BE2C (cell line): Measurements from ENCODE around the gene RASL12.
"Not testable (repeated sequence)": the region's sequence is repeated elsewhere in the genome, so short reads cannot be mapped to it uniquely, and the experiment has no call there.

Experiments
- DNase-seq: peaks from one replicate; pipeline ENCODE4 v3.0.0-alpha.2; 2020
- H3K27me3 ChIP-seq: fragments of 250-450 bp; sonication (Bioruptor Pico); 2 replicates; pipeline ENCODE4 v1.5.1; 2020; ENCODE audit warnings: mild to moderate bottlenecking
- H3K36me3 ChIP-seq: fragments of 250-450 bp; sonication (Bioruptor Pico); 2 replicates; pipeline ENCODE4 v1.5.1; 2020; ENCODE audit warnings: mild to moderate bottlenecking
- H3K4me1 ChIP-seq: fragments of 250-450 bp; sonication (Bioruptor Pico); 2 replicates; pipeline ENCODE4 v1.5.1; 2020
- H3K4me3 ChIP-seq: 2 replicates; pipeline ENCODE4 v1.5.1; 2011; ENCODE audit warnings: low read depth, low read length
- H3K9me3 ChIP-seq: fragments of 250-450 bp; sonication (Bioruptor Pico); 2 replicates; pipeline ENCODE4 v1.5.1; 2020
- CTCF ChIP-seq: IDR thresholded peaks from 2 replicates; pipeline ENCODE4 v1.5.1; 2012; ENCODE audit warnings: mild to moderate bottlenecking, low read depth, low read length

Gene RASL12

GRCh38 chr15:65077981-65078352 is 10.2 kb upstream of the RASL12 start:
- peak; percentile 36 for TF ChIP-seq CTCF
- H3K27me3 ChIP-seq, result no peaks in the 10 kb centered on the region
- no peaks in the 10 kb centered on the region for H3K36me3 ChIP-seq
- peaks cover 7% of the 10 kb centered on the region for H3K4me1 ChIP-seq
- peak; percentile 54 for DNase-seq
- no peaks in the 10 kb centered on the region for H3K9me3 ChIP-seq
- H3K4me3 ChIP-seq, result no peak overlapping the region

- Histone ChIP-seq H3K9me3 (no peaks in the 10 kb centered on the region), H3K27me3 (no peaks in the 10 kb centered on the region), H3K36me3 (no peaks in the 10 kb centered on the region), H3K4me1 (peaks cover 5% of the 10 kb centered on the region), H3K4me3 (no peak overlapping the region)
- TF ChIP-seq CTCF, result no peak
- no peak for DNase-seq
These were observed 9.6 kb upstream of the RASL12 start for GRCh38 chr15:65077291-65077980.

- no peak for TF ChIP-seq CTCF
- H3K27me3 ChIP-seq, result no peaks in the 10 kb centered on the region
- peaks cover 6% of the 10 kb centered on the region for H3K4me1 ChIP-seq
- no peak within 1 kb of the TSS for H3K4me3 ChIP-seq
- no peaks in the 10 kb centered on the region for H3K9me3 ChIP-seq
- no peak for DNase-seq
- no peaks in the 10 kb centered on the region for H3K36me3 ChIP-seq
These were observed 8.9 kb upstream of the RASL12 start, which contains the start of gene KBTBD13 for GRCh38 chr15:65076486-65077290. TSS of gene KBTBD13 (plus strand) at chr15:65076746. CDS start at chr15:65076816, 70 bp downstream.

GRCh38 chr15:65075607-65076395 is 8.0 kb upstream of the RASL12 start:
- DNase-seq, H3K4me3 ChIP-seq, H3K4me1 ChIP-seq, H3K9me3 ChIP-seq, H3K36me3 ChIP-seq, H3K27me3 ChIP-seq: not testable (repeated sequence)

- not testable (repeated sequence) for DNase-seq, H3K4me3 ChIP-seq, H3K27me3 ChIP-seq, H3K9me3 ChIP-seq, H3K4me1 ChIP-seq, H3K36me3 ChIP-seq
These were observed 7.2 kb upstream of the RASL12 start for GRCh38 chr15:65074946-65075345.

- Histone ChIP-seq H3K4me1 (peaks cover 6% of the 10 kb centered on the region), H3K9me3 (no peaks in the 10 kb centered on the region), H3K36me3 (no peaks in the 10 kb centered on the region), H3K4me3 (no peak overlapping the region), H3K27me3 (no peaks in the 10 kb centered on the region)
- no peak for TF ChIP-seq CTCF
- DNase-seq, result no peak
These were observed 4.8 kb upstream of the RASL12 start for GRCh38 chr15:65072617-65073016.

GRCh38 chr15:65072027-65072426 is 4.2 kb upstream of the RASL12 start:
- Histone ChIP-seq H3K27me3 (no peaks in the 10 kb centered on the region), H3K36me3 (no peaks in the 10 kb centered on the region), H3K4me1 (peaks cover 6% of the 10 kb centered on the region), H3K4me3 (no peak overlapping the region), H3K9me3 (no peaks in the 10 kb centered on the region)
- TF ChIP-seq CTCF, result no peak
- DNase-seq, result no peak
